ENCODE results near the gene RIBC2.
"Not testable (repeated sequence)": the region's sequence is repeated elsewhere in the genome, so short reads cannot be mapped to it uniquely, and the experiment has no call there.

Gene RIBC2

GRCh38 chr22:45425531-45426265, 12.2 kb downstream of the RIBC2 start:
- DNase-seq, result no peak

- no peak for DNase-seq
Measured at GRCh38 chr22:45426387-45426786, 12.9 kb downstream of the RIBC2 start.

GRCh38 chr22:45427114-45427513, 13.6 kb downstream of the RIBC2 start:
- no peak for DNase-seq

- DNase-seq, result no peak
Measured at GRCh38 chr22:45428391-45429385, 15.2 kb downstream of the RIBC2 start.

- no peak for DNase-seq
Measured at GRCh38 chr22:45429424-45429823, 15.9 kb downstream of the RIBC2 start.

- no peak for DNase-seq
Measured at GRCh38 chr22:45429981-45430775, 16.7 kb downstream of the RIBC2 start.

- DNase-seq, result no peak
Measured at GRCh38 chr22:45430871-45431270, 17.4 kb downstream of the RIBC2 start.

GRCh38 chr22:45434981-45435380, 21.5 kb downstream of the RIBC2 start:
- DNase-seq, result no peak

- peak; percentile 36 for DNase-seq
Measured at GRCh38 chr22:45435544-45436139, 22.1 kb downstream of the RIBC2 start.

- DNase-seq, result not testable (repeated sequence)
Measured at GRCh38 chr22:45436871-45437517, 23.5 kb downstream of the RIBC2 start.

GRCh38 chr22:45438336-45438735, 24.8 kb downstream of the RIBC2 start:
- DNase-seq, result no peak

GRCh38 chr22:45440688-45441087, 27.2 kb downstream of the RIBC2 start:
- not testable (repeated sequence) for DNase-seq

GRCh38 chr22:45441138-45441537, 27.6 kb downstream of the RIBC2 start:
- no peak for DNase-seq

- no peak for DNase-seq
Measured at GRCh38 chr22:45442116-45442515, 28.6 kb downstream of the RIBC2 start.

- no peak for DNase-seq
Measured at GRCh38 chr22:45444168-45444567, 30.7 kb downstream of the RIBC2 start.

- no peak for DNase-seq
Measured at GRCh38 chr22:45445031-45445710, 31.7 kb downstream of the RIBC2 start.

- DNase-seq, result no peak
Measured at GRCh38 chr22:45446216-45446615, 32.7 kb downstream of the RIBC2 start.

- DNase-seq, result not testable (repeated sequence)
Measured at GRCh38 chr22:45447596-45447995, 34.1 kb downstream of the RIBC2 start.

GRCh38 chr22:45448431-45448830, 34.9 kb downstream of the RIBC2 start:
- DNase-seq, result no peak

- not testable (repeated sequence) for DNase-seq
Measured at GRCh38 chr22:45449442-45449841, 35.9 kb downstream of the RIBC2 start.

GRCh38 chr22:45450101-45450785, 36.8 kb downstream of the RIBC2 start:
- DNase-seq, result no peak

Data from NCI-H2029 treated with DMSO at 0.1 percent for 48 hours (cell line).